Body of pancreas (tissue), 4 donors: ENCODE data around the gene HNRNPAB. TPM values are rescaled to one million over a fixed set of nuclear protein-coding genes. Genes with fewer than 3 reads are reported as not detected.

Source experiments
- ATAC-seq: fragments of 150-250 bp; one replicate; pipeline ENCODE4 v1.9.1; 2016
- DNase-seq, 4 donors: peaks; one replicate each; pipeline ENCODE4 v3.0.0-alpha.2; 2019
- H3K27ac ChIP-seq, 4 donors: fragments of 200-600 bp; sonication (generic); 1 replicate in 3 of 4; 2 replicates in 1 of 4; pipeline versions ENCODE4 v1.5.1 to v1.6.1; 2016 to 2019; ENCODE audit warnings: mild to moderate bottlenecking in 1 of 4, mixed read lengths in 1 of 4, moderate library complexity in 1 of 4
- H3K27me3 ChIP-seq, 2 donors: fragments of 200-600 bp; sonication (generic); one replicate each; pipeline ENCODE4 v1.6.0; 2016; ENCODE audit warnings: mild to moderate bottlenecking in 1 of 2
- H3K36me3 ChIP-seq, 2 donors: fragments of 200-600 bp; sonication (generic); replicated peaks in 1 of 2; 2 replicates each; pipeline ENCODE4 v1.5.1; 2016; ENCODE audit warnings: low read depth in 2 of 2; ENCODE audit not compliant: insufficient read depth in 1 of 2
- H3K4me1 ChIP-seq: fragments of 200-600 bp; sonication (generic); one replicate; pipeline ENCODE4 v1.6.0; 2016
- H3K4me3 ChIP-seq, 2 donors: fragments of 200-600 bp; sonication (generic); 1 replicate in 1 of 2; 2 replicates in 1 of 2; pipeline ENCODE4 v1.5.1; 2016 to 2019
- H3K9me3 ChIP-seq, 3 donors: fragments of 200-600 bp; sonication (generic); 1 replicate in 2 of 3; 2 replicates in 1 of 3; pipeline ENCODE4 v1.5.1; 2016
- POLR2A ChIP-seq, 3 donors: fragments of 450-650 bp; IDR thresholded peaks; one replicate each; pipeline ENCODE4 v1.6.1; 2016; ENCODE audit warnings: antibody characterized with exemption in 3 of 3, mild to moderate bottlenecking in 2 of 3
- WGBS, 2 donors: methylation state at CpG; one replicate each; pipeline ENCODE4 v1.1.5; 2017; 5-methylcytosine and 5-hydroxymethylcytosine counted together
- intact Hi-C: fragments of 100-400 bp; cut with DNase I; formaldehyde crosslinking; loops from one replicate; pipeline ENCODE4 v1.15.1; 2023
- total RNA-seq, 2 donors: library from RNA; depleted of rRNA; stranded (reverse); fragments of >200 nt; gene quantifications; one replicate each; pipeline ENCODE4 v1.1.0, GENCODE V29; 2016
- TF ChIP-seq, protein P1 (sequence below), 7 experiments: fragments of 450-650 bp in 4 of 7; fragments of 200-600 bp in 3 of 7; sonication (generic) in 3 of 7; IDR thresholded peaks; one replicate each; pipeline ENCODE4 v1.5.1; 2016 to 2019; ENCODE audit warnings: antibody characterized with exemption in 7 of 7

HNRNPAB gene
- total RNA-seq, 2 donors from 2014 or later: 42.0 to 73.8 TPM

GRCh38 chr5:178163772-178164735 is 40.3 kb upstream of the HNRNPAB start:
- WGBS, 2 donors: 7 to 17% methylated on average over 14 to 31 of the region's 33 CpGs
- H3K4me1 ChIP-seq: peaks cover 7% of the 10 kb centered on the region
- TF ChIP-seq, protein P1, sequence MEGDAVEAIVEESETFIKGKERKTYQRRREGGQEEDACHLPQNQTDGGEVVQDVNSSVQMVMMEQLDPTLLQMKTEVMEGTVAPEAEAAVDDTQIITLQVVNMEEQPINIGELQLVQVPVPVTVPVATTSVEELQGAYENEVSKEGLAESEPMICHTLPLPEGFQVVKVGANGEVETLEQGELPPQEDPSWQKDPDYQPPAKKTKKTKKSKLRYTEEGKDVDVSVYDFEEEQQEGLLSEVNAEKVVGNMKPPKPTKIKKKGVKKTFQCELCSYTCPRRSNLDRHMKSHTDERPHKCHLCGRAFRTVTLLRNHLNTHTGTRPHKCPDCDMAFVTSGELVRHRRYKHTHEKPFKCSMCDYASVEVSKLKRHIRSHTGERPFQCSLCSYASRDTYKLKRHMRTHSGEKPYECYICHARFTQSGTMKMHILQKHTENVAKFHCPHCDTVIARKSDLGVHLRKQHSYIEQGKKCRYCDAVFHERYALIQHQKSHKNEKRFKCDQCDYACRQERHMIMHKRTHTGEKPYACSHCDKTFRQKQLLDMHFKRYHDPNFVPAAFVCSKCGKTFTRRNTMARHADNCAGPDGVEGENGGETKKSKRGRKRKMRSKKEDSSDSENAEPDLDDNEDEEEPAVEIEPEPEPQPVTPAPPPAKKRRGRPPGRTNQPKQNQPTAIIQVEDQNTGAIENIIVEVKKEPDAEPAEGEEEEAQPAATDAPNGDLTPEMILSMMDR (IDR thresholded peaks at IDR 0.05): peak; percentile 98 to 100 (median 98)
- no peak for TF ChIP-seq POLR2A (IDR thresholded peaks at IDR 0.05)
- DNase-seq (peak; percentile 84 to 92 (median 88)), ATAC-seq (peak; percentile 99)
- H3K27ac ChIP-seq: no peak overlapping the region
- H3K4me3 ChIP-seq: no peak overlapping the region
- no peaks in the 10 kb centered on the region for H3K36me3 ChIP-seq
- no peaks in the 10 kb centered on the region for H3K9me3 ChIP-seq
- intact Hi-C loops: loop anchor here (5.0 kb wide), 1 partner anchor 87 kb away; no protein-coding TSS in a partner anchor
- peaks cover 0 to 15% of the 10 kb centered on the region in 2 donors for H3K27me3 ChIP-seq

DNA sequence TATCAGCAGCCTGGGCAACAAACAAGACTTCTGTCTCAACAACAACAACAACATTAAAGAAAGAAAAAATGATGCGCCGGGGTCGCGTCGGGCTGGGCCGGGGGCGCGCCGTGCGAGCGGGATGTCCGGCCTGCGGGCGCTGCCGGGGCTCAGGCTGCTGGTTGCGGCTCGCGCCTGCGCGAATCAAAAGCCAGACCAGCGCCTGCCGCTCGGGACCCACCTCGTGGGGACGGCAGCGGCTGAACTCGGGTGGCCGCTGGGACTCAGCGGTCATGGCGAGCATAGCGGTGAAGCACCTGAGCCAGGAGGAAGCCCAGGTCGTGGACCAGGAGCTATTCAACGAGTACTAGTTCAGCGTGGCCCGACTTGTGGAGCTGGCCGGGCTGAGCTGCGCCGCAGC is 38.8 kb upstream of the HNRNPAB start:
- no peak for ATAC-seq
- H3K4me3 ChIP-seq: no peak overlapping the region
- WGBS, 2 donors: 20 to 31% methylated on average over 6 to 38 of the region's 38 CpGs
- no peak overlapping the region for H3K27ac ChIP-seq
- no peaks in the 10 kb centered on the region for H3K36me3 ChIP-seq
- peaks cover 7% of the 10 kb centered on the region for H3K4me1 ChIP-seq
- DNase-seq: no peak
- intact Hi-C loops: no loop called here
- no peak for TF ChIP-seq POLR2A (IDR thresholded peaks at IDR 0.05)
- TF ChIP-seq, protein P1 (IDR thresholded peaks at IDR 0.05): no peak
- no peaks in the 10 kb centered on the region for H3K9me3 ChIP-seq
- peaks cover 0 to 15% of the 10 kb centered on the region in 2 donors for H3K27me3 ChIP-seq

GRCh38 chr5:178170455-178170854 is 33.9 kb upstream of the HNRNPAB start:
- H3K27me3 ChIP-seq: peaks cover 0 to 5% of the 10 kb centered on the region in 2 donors
- H3K9me3 ChIP-seq: no peaks in the 10 kb centered on the region
- no peaks in the 10 kb centered on the region for H3K36me3 ChIP-seq
- H3K4me1 ChIP-seq: no peaks in the 10 kb centered on the region
- H3K4me3 ChIP-seq: no peak overlapping the region
- WGBS, 2 donors: 86 to 88% methylated on average over 2 of the region's 2 CpGs
- no peak overlapping the region for H3K27ac ChIP-seq
- ATAC-seq (no peak), DNase-seq (no peak)
- TF ChIP-seq POLR2A (IDR thresholded peaks at IDR 0.05): no peak
- intact Hi-C loops: no loop called here

- intact Hi-C loops: no loop called here
- Histone ChIP-seq H3K27me3 (no peaks in the 10 kb centered on the region), H3K27ac (no peak overlapping the region), H3K4me3 (no peak overlapping the region), H3K36me3 (no peaks in the 10 kb centered on the region), H3K9me3 (no peaks in the 10 kb centered on the region), H3K4me1 (no peaks in the 10 kb centered on the region)
- DNase-seq (no peak), ATAC-seq (no peak)
- WGBS, 2 donors: 82 to 87% methylated on average over 3 of the region's 3 CpGs
- TF ChIP-seq POLR2A (IDR thresholded peaks at IDR 0.05): no peak
- TF ChIP-seq, protein P1 (IDR thresholded peaks at IDR 0.05): no peak
Measured at GRCh38 chr5:178174456-178174855, 29.9 kb upstream of the HNRNPAB start.

GRCh38 chr5:178176791-178177190 is 27.5 kb upstream of the HNRNPAB start:
- no peak for TF ChIP-seq POLR2A (IDR thresholded peaks at IDR 0.05)
- TF ChIP-seq, protein P1 (IDR thresholded peaks at IDR 0.05): no peak
- Histone ChIP-seq H3K27ac (no peak overlapping the region), H3K27me3 (no peaks in the 10 kb centered on the region), H3K4me1 (no peaks in the 10 kb centered on the region), H3K36me3 (no peaks in the 10 kb centered on the region), H3K4me3 (no peak overlapping the region), H3K9me3 (no peaks in the 10 kb centered on the region)
- ATAC-seq (no peak), DNase-seq (no peak)
- WGBS, 2 donors: 51 to 68% methylated on average over 6 of the region's 6 CpGs
- intact Hi-C loops: no loop called here
